ENCODE results near the gene ITPA. TPM values are rescaled to one million over a fixed set of nuclear protein-coding genes. Genes with fewer than 3 reads are reported as not detected.
A peak's percentile ranks its signal among the peaks of the same experiment; 100 is the strongest.

Gene ITPA
- total RNA-seq, 6 experiments from 2014 or later = 62.3 to 76.7 (median 70.2) TPM

DNA sequence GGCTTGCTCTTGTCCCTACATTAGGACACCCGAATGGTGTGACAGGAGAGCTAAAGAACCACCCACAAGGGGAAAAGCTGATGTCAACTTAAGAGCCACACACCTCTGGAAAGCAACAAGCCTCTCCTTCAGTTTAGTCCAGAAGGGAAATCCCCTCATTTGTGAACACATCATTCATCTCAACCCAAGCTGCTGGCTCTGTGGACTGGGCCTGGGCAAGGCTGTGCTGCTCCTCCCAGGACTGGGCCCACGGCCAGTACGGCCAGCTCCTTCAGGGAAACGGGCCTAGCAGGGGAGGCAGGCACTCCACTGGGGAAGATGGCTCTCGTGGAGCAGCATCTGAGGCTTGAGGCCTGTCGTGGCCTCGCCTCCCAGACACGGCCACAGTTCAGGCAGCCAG is 42.5 kb downstream of the ITPA start:
- no peak for DNase-seq
- peaks cover 7% of the 10 kb centered on the region; the same call in 1 of the 2 replicates for H3K36me3 Mint-ChIP-seq (ENCODE audit: low read depth)
- H3K27ac Mint-ChIP-seq = no peak overlapping the region
- no peaks in the 10 kb centered on the region for H3K9me3 Mint-ChIP-seq
- peaks cover 4% of the 10 kb centered on the region for H3K27me3 Mint-ChIP-seq (ENCODE audit: insufficient read depth)
- H3K4me1 Mint-ChIP-seq (ENCODE audit: low read depth) = no peaks in the 10 kb centered on the region
- no peak overlapping the region for H3K4me3 Mint-ChIP-seq
- TF ChIP-seq, protein P1, sequence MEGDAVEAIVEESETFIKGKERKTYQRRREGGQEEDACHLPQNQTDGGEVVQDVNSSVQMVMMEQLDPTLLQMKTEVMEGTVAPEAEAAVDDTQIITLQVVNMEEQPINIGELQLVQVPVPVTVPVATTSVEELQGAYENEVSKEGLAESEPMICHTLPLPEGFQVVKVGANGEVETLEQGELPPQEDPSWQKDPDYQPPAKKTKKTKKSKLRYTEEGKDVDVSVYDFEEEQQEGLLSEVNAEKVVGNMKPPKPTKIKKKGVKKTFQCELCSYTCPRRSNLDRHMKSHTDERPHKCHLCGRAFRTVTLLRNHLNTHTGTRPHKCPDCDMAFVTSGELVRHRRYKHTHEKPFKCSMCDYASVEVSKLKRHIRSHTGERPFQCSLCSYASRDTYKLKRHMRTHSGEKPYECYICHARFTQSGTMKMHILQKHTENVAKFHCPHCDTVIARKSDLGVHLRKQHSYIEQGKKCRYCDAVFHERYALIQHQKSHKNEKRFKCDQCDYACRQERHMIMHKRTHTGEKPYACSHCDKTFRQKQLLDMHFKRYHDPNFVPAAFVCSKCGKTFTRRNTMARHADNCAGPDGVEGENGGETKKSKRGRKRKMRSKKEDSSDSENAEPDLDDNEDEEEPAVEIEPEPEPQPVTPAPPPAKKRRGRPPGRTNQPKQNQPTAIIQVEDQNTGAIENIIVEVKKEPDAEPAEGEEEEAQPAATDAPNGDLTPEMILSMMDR (IDR thresholded peaks at IDR 0.05) = no peak

DNA sequence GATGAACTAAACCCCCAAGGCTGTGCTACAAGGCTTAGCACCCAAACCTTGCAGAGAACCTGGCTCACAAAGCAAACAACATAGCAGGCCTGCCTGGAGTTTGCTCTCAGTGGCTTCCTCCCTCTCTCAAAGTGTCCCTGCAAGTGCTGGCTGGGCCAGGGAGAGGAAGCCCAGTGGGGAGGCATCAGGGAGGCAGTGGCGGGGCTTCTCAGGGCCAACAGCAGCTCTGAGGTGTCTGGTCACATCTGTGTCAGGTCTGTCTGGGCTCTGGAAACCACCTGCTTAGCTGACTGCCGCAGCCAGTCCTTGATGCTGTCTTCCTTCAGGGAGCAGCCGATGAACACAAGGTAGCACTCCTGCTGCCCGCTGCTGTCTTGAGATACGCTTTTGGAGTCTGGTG is 46.4 kb downstream of the ITPA start:
- Mint-ChIP-seq H3K9me3 (no peaks in the 10 kb centered on the region), H3K27ac (no peak overlapping the region), H3K4me3 (no peak overlapping the region), H3K27me3 (ENCODE audit: insufficient read depth) (peaks cover 2% of the 10 kb centered on the region), H3K36me3 (ENCODE audit: low read depth) (peaks cover 29% of the 10 kb centered on the region), H3K4me1 (ENCODE audit: low read depth) (no peaks in the 10 kb centered on the region)
- TF ChIP-seq, protein P1 (IDR thresholded peaks at IDR 0.05) = no peak
- no peak for DNase-seq

DNA sequence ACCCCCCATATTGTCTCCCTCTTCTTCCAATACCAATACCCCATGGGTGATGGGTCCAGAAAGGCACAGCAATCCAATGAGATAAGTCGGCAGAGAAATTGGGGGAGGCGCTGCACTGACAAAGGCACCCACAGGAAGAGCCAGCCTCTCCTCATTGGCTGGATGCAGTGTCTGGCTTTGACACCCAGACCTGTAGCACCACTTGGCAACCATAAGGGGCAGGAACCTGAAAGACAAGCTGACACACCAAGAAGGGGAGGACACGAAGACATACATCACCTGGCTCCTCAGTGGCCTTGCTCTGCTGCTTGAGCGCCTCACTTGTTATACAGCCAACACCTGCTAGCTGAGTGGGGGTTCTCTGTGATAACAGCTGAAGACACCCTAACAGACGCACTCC is 49.1 kb downstream of the ITPA start:
- H3K27me3 Mint-ChIP-seq (ENCODE audit: insufficient read depth) = peaks cover 2% of the 10 kb centered on the region
- TF ChIP-seq, protein P1 (IDR thresholded peaks at IDR 0.05) = no peak
- H3K4me1 Mint-ChIP-seq (ENCODE audit: low read depth) = peaks cover 13% of the 10 kb centered on the region
- no peak overlapping the region for H3K4me3 Mint-ChIP-seq
- no peak for DNase-seq
- H3K36me3 Mint-ChIP-seq (ENCODE audit: low read depth) = peaks cover 48% of the 10 kb centered on the region
- no peaks in the 10 kb centered on the region for H3K9me3 Mint-ChIP-seq
- H3K27ac Mint-ChIP-seq = no peak overlapping the region

DNA sequence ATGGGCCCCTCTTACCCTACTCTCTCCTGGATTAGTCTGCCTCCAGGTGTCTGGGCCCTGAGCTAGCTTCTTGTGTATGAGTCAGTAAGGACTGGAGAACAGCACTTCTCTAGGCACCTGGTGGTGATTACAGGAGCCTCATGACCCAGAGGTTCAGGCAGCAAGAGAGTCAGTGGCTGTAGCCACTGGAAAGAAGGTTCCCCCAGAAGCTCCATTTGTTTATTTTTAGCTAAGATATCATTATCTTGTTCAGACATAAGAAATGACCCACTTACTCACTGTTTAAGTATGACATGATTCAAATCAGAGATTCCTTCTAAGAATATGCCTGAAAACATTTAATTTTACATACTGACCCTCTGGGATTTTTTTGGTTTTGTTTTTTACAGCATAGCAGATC is 53.3 kb downstream of the ITPA start:
- peaks cover 14% of the 10 kb centered on the region for H3K4me1 Mint-ChIP-seq (ENCODE audit: low read depth)
- no peak overlapping the region for H3K4me3 Mint-ChIP-seq

DNA sequence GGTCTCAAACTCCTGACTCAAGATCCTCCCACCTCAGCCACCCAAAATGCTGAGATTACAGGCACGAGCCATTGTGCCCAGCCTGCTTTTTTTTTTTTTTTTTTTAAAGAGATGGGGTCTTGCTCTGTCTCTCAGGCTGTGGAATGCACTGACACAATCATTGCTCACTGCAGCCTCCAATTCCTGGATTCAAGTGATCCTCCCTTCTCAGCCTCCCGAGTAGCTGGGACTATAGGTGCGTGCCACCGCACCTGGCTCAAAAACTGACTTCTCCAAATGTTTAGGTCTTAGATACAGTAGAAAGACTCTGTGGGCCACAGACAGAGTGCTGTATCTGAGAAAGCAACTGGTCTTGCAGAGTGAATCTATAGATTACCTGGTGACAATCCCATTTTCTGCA is 60.8 kb downstream of the ITPA start:
- no peaks in the 10 kb centered on the region; the same call in 1 of the 2 replicates for H3K27me3 Mint-ChIP-seq (ENCODE audit: insufficient read depth)
- no peaks in the 10 kb centered on the region for H3K9me3 Mint-ChIP-seq
- H3K4me3 Mint-ChIP-seq = no peak overlapping the region

More for the DNA sequence above, 53.3 kb downstream of the ITPA start:
- peaks cover 57% of the 10 kb centered on the region for H3K36me3 Mint-ChIP-seq (ENCODE audit: low read depth)
- H3K27me3 Mint-ChIP-seq (ENCODE audit: insufficient read depth) = peaks cover 2% of the 10 kb centered on the region
- peak; percentile 43 for DNase-seq
- no peaks in the 10 kb centered on the region for H3K9me3 Mint-ChIP-seq
- H3K27ac Mint-ChIP-seq = peak overlapping the region; percentile 51
- TF ChIP-seq, protein P1 (IDR thresholded peaks at IDR 0.05) = no peak

More for the DNA sequence above, 60.8 kb downstream of the ITPA start:
- DNase-seq = no peak
- H3K27ac Mint-ChIP-seq = no peak overlapping the region
- H3K4me1 Mint-ChIP-seq (ENCODE audit: low read depth) = no peaks in the 10 kb centered on the region
- TF ChIP-seq, protein P1 (IDR thresholded peaks at IDR 0.05) = no peak
- H3K36me3 Mint-ChIP-seq (ENCODE audit: low read depth) = peaks cover 9% of the 10 kb centered on the region
